Measurements from ENCODE around the gene UHRF2.
"Not testable (repeated sequence)": the region's sequence is repeated elsewhere in the genome, so short reads cannot be mapped to it uniquely, and the experiment has no call there.

The UHRF2 gene

GRCh38 chr9:6412487-6413364, at the start of gene UHRF2:
TSS of gene UHRF2 (plus strand) at chr9:6413199. CDS start at chr9:6413491, 292 bp downstream.
- peak; percentile 99 for DNase-seq
- Mint-ChIP-seq H3K4me1 (ENCODE audit: low read depth) (peaks cover 32% of the 10 kb centered on the region), H3K4me3 (peak within 1 kb of the TSS; percentile 84), H3K27me3 (no peaks in the 10 kb centered on the region), H3K27ac (peak within 1 kb of the TSS; percentile 96), H3K9me3 (no peaks in the 10 kb centered on the region), H3K36me3 (ENCODE audit: low read depth) (peaks cover 33% of the 10 kb centered on the region)

- DNase-seq = no peak
- H3K9me3 Mint-ChIP-seq = peaks cover 3% of the 10 kb centered on the region
These were observed 45.7 kb upstream of the UHRF2 start for GRCh38 chr9:6367128-6367890.

GRCh38 chr9:6368831-6369230, 44.2 kb upstream of the UHRF2 start:
- Mint-ChIP-seq H3K9me3 (peaks cover 5% of the 10 kb centered on the region), H3K4me1 (ENCODE audit: low read depth) (no peaks in the 10 kb centered on the region), H3K36me3 (ENCODE audit: low read depth) (peaks cover 3% of the 10 kb centered on the region), H3K27me3 (peaks cover 3% of the 10 kb centered on the region), H3K4me3 (no peak overlapping the region), H3K27ac (no peak overlapping the region)
- no peak for DNase-seq

More at GRCh38 chr9:6367128-6367890, 45.7 kb upstream of the UHRF2 start:
- no peaks in the 10 kb centered on the region for H3K27me3 Mint-ChIP-seq
- H3K4me1 Mint-ChIP-seq (ENCODE audit: low read depth) = no peaks in the 10 kb centered on the region
- H3K27ac Mint-ChIP-seq = no peak overlapping the region
- H3K4me3 Mint-ChIP-seq = no peak overlapping the region
- peaks cover 3% of the 10 kb centered on the region for H3K36me3 Mint-ChIP-seq (ENCODE audit: low read depth)

GRCh38 chr9:6381477-6382012, 31.5 kb upstream of the UHRF2 start:
- H3K36me3 Mint-ChIP-seq (ENCODE audit: low read depth); H3K27ac Mint-ChIP-seq; H3K27me3 Mint-ChIP-seq; H3K9me3 Mint-ChIP-seq; H3K4me1 Mint-ChIP-seq (ENCODE audit: low read depth); DNase-seq; H3K4me3 Mint-ChIP-seq: not testable (repeated sequence)

GRCh38 chr9:6382681-6383080, 30.3 kb upstream of the UHRF2 start:
- peaks cover 3% of the 10 kb centered on the region for H3K9me3 Mint-ChIP-seq
- no peaks in the 10 kb centered on the region for H3K36me3 Mint-ChIP-seq (ENCODE audit: low read depth)
- H3K27me3 Mint-ChIP-seq = no peaks in the 10 kb centered on the region
- no peak overlapping the region for H3K4me3 Mint-ChIP-seq
- DNase-seq = no peak
- no peak overlapping the region for H3K27ac Mint-ChIP-seq
- no peaks in the 10 kb centered on the region for H3K4me1 Mint-ChIP-seq (ENCODE audit: low read depth)

GRCh38 chr9:6383551-6384225, 29.3 kb upstream of the UHRF2 start:
- Mint-ChIP-seq H3K4me1 (ENCODE audit: low read depth) (no peaks in the 10 kb centered on the region), H3K27me3 (no peaks in the 10 kb centered on the region)
- no peak for DNase-seq

GRCh38 chr9:6384732-6385131, 28.3 kb upstream of the UHRF2 start:
- H3K4me1 Mint-ChIP-seq (ENCODE audit: low read depth) = no peaks in the 10 kb centered on the region
- no peaks in the 10 kb centered on the region for H3K27me3 Mint-ChIP-seq
- H3K4me3 Mint-ChIP-seq = no peak overlapping the region
- H3K9me3 Mint-ChIP-seq = peaks cover 3% of the 10 kb centered on the region
- no peaks in the 10 kb centered on the region for H3K36me3 Mint-ChIP-seq (ENCODE audit: low read depth)
- no peak overlapping the region for H3K27ac Mint-ChIP-seq
- no peak for DNase-seq

More at GRCh38 chr9:6383551-6384225, 29.3 kb upstream of the UHRF2 start:
- Mint-ChIP-seq H3K36me3 (ENCODE audit: low read depth) (no peaks in the 10 kb centered on the region), H3K9me3 (peaks cover 3% of the 10 kb centered on the region), H3K4me3 (no peak overlapping the region), H3K27ac (no peak overlapping the region)

- no peaks in the 10 kb centered on the region for H3K27me3 Mint-ChIP-seq
- no peaks in the 10 kb centered on the region for H3K36me3 Mint-ChIP-seq (ENCODE audit: low read depth)
- no peak overlapping the region for H3K27ac Mint-ChIP-seq
- H3K4me3 Mint-ChIP-seq = no peak overlapping the region
- H3K4me1 Mint-ChIP-seq (ENCODE audit: low read depth) = no peaks in the 10 kb centered on the region
- H3K9me3 Mint-ChIP-seq = no peaks in the 10 kb centered on the region
- no peak for DNase-seq
These were observed 13.9 kb upstream of the UHRF2 start for GRCh38 chr9:6399071-6399470.

GRCh38 chr9:6405371-6405770, 7.6 kb upstream of the UHRF2 start:
- H3K36me3 Mint-ChIP-seq (ENCODE audit: low read depth) = no peaks in the 10 kb centered on the region
- no peak overlapping the region for H3K4me3 Mint-ChIP-seq
- no peaks in the 10 kb centered on the region for H3K27me3 Mint-ChIP-seq
- no peak overlapping the region for H3K27ac Mint-ChIP-seq
- no peaks in the 10 kb centered on the region for H3K9me3 Mint-ChIP-seq
- H3K4me1 Mint-ChIP-seq (ENCODE audit: low read depth) = no peaks in the 10 kb centered on the region
- no peak for DNase-seq

- Mint-ChIP-seq H3K4me1 (ENCODE audit: low read depth) (peaks cover 4% of the 10 kb centered on the region), H3K9me3 (no peaks in the 10 kb centered on the region), H3K4me3 (no peak overlapping the region), H3K27ac (no peak overlapping the region), H3K27me3 (no peaks in the 10 kb centered on the region), H3K36me3 (ENCODE audit: low read depth) (no peaks in the 10 kb centered on the region)
- no peak for DNase-seq
These were observed 5.2 kb upstream of the UHRF2 start for GRCh38 chr9:6407778-6408177.

- Mint-ChIP-seq H3K4me1 (ENCODE audit: low read depth) (peaks cover 4% of the 10 kb centered on the region), H3K9me3 (no peaks in the 10 kb centered on the region), H3K27me3 (no peaks in the 10 kb centered on the region), H3K36me3 (ENCODE audit: low read depth) (no peaks in the 10 kb centered on the region), H3K27ac (no peak overlapping the region), H3K4me3 (no peak overlapping the region)
- no peak for DNase-seq
These were observed 4.7 kb upstream of the UHRF2 start for GRCh38 chr9:6408320-6408719.

- Mint-ChIP-seq H3K36me3 (ENCODE audit: low read depth) (peaks cover 9% of the 10 kb centered on the region), H3K4me1 (ENCODE audit: low read depth) (peaks cover 7% of the 10 kb centered on the region), H3K27me3 (no peaks in the 10 kb centered on the region), H3K4me3 (no peak overlapping the region), H3K27ac (no peak overlapping the region), H3K9me3 (no peaks in the 10 kb centered on the region)
- no peak for DNase-seq
These were observed 3.2 kb upstream of the UHRF2 start for GRCh38 chr9:6409811-6410210.

- DNase-seq = no peak
- Mint-ChIP-seq H3K4me1 (ENCODE audit: low read depth) (peaks cover 15% of the 10 kb centered on the region), H3K27ac (no peak overlapping the region), H3K36me3 (ENCODE audit: low read depth) (peaks cover 18% of the 10 kb centered on the region), H3K9me3 (no peaks in the 10 kb centered on the region), H3K27me3 (no peaks in the 10 kb centered on the region), H3K4me3 (no peak overlapping the region)
These were observed 2.4 kb upstream of the UHRF2 start for GRCh38 chr9:6410633-6411032.
